Measurements from ENCODE around the gene RLN3.

DNA sequence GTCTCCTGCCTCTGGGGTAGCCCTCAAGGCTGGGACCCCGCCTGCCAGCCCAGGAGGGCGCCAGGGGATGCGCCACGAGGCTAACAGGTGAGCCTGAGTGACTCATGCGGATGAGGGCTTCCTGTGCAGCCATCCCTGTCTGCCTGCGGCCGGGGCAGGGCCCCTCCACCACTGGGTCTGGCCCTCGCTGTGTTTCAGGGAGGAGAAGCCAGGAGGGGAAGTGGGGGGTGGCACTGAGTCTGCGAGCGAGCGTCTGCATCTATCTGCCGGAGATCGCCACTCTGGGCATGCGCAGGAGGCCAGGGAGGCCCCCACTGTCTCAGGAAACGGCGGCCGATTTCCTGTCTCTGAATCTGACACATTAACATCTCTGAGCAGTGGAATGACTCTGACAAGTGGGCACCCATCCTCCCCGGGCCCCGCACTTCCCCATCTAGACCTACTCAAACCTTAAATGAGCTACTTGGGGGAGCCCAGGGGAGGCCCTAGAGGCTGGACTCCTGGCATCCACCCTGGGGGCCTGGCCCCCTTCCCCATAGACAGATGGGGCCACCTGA lies 41.5 kb upstream of the RLN3 start:
- TF ChIP-seq POLR2A (IDR thresholded peaks at IDR 0.05), result no peak
- TF ChIP-seq, protein P1, sequence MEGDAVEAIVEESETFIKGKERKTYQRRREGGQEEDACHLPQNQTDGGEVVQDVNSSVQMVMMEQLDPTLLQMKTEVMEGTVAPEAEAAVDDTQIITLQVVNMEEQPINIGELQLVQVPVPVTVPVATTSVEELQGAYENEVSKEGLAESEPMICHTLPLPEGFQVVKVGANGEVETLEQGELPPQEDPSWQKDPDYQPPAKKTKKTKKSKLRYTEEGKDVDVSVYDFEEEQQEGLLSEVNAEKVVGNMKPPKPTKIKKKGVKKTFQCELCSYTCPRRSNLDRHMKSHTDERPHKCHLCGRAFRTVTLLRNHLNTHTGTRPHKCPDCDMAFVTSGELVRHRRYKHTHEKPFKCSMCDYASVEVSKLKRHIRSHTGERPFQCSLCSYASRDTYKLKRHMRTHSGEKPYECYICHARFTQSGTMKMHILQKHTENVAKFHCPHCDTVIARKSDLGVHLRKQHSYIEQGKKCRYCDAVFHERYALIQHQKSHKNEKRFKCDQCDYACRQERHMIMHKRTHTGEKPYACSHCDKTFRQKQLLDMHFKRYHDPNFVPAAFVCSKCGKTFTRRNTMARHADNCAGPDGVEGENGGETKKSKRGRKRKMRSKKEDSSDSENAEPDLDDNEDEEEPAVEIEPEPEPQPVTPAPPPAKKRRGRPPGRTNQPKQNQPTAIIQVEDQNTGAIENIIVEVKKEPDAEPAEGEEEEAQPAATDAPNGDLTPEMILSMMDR (IDR thresholded peaks at IDR 0.05 in 8 of 11, conservative IDR thresholded peaks at IDR 0.05 in 3 of 11), result peak in 4 of 11 experiments; percentile 13 to 27 (median 20)
- peak; percentile 88 to 92 (median 92) for TF ChIP-seq POLR2AphosphoS5 (IDR thresholded peaks at IDR 0.05)
